ENCODE results near the gene CENATAC.
"Not testable (repeated sequence)": the region's sequence is repeated elsewhere in the genome, so short reads cannot be mapped to it uniquely, and the experiment has no call there.

The CENATAC gene

DNA sequence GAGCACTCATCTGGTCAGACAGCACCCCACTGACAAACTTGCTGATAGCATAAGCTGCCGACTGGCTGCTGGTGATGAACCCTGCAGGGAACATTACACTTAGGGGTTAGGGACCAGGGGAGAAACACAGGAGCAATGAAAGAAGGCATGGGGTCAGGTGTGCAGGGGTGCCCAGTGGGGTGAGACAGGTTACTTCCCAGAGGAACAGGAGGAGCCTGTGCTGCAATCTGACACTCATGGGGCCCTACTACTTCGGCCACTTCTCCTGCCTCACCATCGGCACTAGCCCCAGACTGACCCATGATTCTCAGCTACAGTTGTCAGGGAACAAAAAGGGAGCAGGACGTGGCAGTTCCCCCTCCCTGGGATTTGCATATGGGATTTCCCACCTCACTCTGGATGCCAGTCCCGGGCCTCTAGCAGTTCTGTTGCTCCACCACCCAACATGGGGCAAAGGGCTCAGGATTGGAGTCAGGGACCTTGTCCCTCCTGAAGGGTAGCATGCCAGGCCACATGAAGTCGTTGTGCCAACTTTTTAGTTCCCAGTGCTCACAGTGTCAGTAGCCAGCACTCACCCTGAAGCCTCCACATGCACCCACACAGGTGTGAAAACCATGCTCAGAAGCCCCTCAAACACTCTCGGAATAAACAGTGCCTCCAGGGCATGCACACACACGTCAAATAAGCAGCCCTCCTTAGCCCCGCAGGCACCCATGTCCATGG lies 30.6 kb downstream of the CENATAC start:
- DNase-seq, result no peak

DNA sequence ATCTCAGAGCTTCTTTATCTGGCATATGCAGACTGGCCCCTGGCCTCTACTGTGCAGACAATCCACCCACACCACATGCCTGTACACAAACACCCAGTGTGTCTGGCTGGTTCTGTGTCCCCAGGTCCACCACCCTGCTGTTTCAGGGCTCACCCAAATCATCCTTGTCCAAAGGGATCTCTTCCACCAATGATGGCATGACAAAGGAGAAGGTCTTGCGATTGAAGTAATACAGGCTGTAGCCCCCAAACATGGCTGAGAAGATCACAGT lies 31.1 kb downstream of the CENATAC start:
- DNase-seq, result peak; percentile 85

DNA sequence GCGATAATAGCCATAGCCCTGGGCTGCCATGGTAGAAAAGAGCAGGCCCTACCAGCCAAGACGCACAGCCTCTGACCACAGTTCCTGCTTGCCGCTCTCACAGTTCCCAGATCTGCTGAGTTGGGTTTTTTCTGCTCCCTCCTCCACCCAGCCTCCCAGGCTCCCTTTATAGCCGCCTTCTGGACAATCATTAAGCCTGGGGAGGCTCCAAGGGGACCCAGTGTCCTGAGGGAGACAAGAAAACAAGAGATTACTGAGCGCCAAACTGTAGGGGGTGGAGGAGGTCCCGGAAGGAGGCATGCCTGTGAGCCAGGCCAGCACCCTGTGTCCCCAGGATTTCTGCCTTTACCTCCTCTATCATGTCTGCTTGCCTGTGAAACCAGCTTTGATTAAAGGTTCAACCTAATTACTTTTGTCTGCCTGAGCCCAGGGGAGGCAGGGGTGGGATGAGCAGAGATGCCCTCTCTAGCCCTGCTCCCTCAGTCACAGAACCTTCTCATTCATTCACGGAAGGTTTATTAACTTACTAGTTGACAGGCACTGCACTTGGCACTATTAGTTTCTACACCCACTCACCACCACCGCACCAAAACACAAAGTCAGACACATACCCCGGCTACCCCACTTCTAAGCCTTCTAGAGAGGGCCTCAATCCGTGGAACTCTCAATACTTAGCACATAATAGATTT lies 31.5 kb downstream of the CENATAC start:
- no peak for DNase-seq

DNA sequence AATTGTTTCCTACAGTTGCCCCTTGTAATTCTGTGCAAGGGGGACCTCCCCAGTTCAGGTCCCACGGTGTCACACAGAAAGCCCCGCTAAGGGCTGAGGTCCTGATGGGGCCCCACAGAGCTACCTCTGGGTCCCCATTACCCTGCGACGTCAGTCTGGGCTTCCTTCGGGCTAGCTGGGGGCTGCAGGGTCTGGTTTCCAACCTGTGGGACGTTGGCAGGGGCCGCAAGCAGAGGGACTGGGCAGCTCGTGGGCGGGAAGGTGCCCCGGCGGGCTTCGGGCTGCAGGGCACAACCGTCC lies 32.0 kb downstream of the CENATAC start:
- DNase-seq, result no peak

DNA sequence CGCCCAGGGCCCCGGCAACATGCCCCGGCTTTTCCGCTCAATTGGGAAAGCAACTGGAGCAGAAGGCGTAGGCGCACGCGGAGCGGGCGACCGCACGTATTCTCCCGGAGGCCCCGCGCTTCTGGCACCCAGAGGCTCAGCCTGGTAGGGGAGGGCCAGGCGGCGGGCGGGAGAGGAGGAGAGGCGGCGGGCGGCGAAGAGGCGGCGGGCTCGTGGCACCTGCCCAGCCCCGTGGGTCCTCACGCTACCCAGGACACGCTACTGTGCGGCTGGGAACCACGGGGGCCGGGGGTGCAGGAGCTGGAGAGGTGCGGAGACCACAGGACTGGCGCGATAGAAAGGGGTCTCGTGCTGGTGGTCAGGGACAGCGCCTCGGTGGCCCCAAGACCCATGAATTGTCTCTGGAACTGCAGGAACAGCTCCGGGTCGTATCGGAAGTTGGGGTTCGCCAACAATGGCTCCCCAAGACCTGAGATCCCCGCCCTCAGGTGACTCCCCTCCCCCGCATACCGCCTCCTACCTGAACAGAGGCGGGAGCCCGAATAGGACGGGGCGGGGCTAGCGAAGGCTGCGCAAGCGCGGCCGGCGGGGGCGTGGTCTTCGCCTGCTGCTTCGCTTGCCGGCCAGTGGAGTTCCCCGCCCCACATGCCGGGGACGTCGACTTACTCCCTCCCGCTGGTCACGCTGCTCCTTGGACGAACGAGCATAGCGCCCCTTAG lies 32.5 kb downstream of the CENATAC start, which contains the start of gene SLC37A4:
SLC37A4 (minus strand) TSS at position 549 of the 719 bp plus-strand sequence.
- DNase-seq, result peak; percentile 99

DNA sequence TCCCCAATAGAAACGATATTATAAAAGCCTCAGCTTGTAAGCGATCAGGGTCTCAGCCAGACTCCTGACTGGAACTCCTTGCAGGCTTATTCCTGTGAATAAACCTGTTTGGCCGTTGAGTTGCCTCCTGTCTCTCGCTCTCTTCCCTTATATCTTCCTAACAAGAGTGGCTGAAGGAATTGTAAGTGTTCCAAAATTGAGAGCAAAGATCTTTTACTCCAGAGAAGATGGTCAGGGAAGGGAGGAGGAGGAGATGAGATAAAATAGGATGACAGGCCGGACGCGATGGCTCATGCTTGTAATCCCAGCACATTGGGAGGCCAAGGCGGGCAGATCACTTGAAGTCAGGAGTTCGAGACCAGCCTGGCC lies 34.0 kb downstream of the CENATAC start:
- no peak for DNase-seq

DNA sequence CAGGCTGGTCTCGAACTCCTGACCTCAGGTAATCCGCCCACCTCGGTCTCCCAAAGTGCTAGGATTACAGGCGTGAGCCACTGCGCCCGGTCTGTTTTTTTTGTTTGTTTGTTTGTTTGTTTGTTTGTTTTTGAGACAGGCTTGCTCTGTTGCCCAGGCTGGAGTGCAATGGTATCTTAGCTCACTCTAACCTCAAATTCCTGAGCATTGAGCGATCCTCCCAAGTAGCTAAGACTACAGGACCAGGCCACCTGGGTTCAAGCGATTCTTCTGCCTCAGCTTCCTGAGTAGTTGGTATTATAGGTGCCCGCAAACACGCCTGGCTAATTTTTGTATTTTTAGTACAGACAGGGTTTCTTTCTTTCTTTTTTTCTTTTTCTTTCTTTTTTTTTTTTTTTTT lies 35.5 kb downstream of the CENATAC start:
- not testable (repeated sequence) for DNase-seq

DNA sequence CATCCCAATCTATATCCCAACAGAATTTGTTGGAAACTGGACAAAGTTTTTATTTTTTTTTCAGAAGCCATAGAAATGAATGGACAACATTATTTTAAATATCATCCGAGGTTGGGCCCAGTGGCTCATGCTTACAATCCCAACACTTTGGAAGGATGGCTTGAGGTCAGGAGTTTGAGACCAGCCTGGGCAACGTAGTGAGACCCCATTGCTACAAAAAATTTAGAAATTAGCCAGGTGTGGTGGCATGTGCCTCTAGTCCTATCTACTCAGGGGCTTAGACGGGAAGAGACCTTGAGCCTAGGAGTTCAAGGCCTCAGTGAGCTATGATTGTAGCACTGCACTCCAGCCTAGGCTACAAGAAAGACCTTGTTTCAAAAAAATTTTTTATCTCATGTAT lies 36.9 kb downstream of the CENATAC start:
- no peak for DNase-seq

DNA sequence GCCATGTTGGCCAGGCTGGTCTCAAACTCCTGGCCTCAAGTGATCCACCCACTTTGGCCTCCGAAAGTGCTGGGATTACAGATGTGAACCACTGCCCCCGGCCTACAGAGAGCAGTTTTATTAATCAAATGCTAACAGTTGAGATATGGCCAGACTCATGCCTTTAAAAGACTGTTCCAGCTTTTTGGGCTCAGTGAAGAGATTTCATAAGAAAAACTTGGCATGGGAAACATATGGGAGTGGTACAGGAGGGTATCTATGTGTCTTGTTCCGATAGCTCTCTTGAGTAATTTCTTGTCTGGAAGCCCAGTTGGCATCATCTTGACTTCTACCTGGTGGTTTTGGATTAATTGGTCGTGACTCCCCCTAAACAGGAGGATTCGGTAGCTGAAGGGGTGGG lies 40.9 kb downstream of the CENATAC start:
- DNase-seq, result no peak

DNA sequence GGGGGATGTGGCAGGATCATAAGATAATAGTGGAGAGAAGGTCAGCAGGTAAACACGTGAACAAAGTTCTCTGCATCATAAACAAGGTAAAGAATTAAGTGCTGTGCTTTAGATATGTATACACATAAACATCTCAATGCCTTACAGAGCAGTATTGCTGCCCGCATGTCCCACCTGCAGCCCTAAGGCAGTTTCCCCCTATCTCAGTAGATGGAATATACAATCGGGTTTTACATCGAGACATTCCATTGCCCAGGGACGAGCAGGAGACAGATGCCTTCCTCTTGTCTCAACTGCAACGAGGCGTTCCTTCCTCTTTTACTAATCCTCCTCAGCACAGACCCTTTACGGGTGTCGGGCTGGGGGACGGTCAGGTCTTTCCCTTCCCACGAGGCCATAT lies 41.5 kb downstream of the CENATAC start:
- DNase-seq, result not testable (repeated sequence)

DNA sequence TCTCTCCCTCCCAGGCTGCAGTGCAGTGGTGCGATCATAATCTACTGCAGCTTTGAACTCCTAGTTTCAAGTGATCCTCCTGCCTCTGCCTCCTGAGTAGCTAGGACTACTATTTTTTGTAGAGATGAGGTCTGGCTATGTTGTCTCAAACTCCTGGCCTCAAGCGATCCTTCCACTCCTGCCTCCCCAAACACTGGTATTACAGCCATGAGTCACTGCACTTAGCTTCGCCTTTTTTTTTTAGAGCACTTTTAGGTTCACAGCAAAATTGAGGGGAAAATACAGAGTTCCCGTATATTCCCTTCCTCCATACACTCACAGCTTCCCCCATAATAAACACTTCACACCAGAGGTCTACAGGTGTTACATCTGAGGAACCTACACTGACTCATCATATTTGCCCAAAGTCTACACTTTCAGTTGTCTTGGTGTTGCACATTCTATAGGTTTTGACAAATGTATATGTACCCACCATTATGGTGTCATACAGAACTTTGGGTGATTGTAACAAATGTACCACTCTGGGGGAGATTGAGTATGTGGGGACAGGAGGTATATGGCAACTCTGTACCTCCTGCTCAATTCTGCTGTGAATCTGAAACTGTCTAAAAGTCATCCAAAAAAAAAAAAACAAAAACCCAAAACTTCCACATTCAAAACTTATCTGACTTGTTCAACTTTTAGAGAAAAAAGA lies 44.0 kb downstream of the CENATAC start:
- DNase-seq, result no peak

DNA sequence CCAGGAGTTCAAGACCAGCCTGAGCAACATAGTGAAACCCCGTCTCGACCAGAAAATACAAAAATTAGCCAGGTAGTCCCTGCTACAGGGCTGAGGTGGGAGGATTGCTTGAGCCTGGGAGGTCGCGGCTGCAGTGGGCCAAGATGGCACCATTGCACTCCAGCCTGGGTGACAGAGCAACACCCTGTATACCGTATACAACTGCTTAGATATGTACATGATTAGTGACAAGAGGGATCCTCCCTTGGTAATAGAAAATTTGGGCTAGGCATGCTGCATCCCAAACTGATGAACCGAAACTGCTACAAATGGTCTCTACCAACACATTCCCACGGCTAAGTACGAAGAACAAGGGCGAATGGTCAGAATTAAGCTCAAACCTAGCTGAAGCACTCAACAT lies 45.0 kb downstream of the CENATAC start:
- no peak for DNase-seq

DNA sequence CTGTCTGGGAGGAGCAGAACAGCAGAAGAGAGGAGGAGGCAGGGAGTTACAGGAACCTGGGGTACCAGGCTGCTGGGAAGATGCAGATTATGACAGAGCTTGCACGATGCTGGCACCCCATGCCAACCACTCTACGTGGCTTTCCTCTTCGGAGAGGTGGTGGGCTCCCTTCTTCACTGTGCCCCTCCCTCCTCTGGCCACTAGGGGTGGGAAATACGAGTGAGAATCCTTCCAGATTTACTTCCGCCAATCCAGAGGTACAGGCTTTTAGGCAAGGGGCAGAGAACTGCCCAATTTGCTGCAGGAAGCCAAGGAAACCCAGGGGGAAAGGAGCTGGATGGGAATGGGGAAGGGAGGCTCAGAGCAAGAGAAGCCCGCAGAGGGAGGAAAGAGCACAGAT lies 46.8 kb downstream of the CENATAC start:
- DNase-seq, result no peak

DNA sequence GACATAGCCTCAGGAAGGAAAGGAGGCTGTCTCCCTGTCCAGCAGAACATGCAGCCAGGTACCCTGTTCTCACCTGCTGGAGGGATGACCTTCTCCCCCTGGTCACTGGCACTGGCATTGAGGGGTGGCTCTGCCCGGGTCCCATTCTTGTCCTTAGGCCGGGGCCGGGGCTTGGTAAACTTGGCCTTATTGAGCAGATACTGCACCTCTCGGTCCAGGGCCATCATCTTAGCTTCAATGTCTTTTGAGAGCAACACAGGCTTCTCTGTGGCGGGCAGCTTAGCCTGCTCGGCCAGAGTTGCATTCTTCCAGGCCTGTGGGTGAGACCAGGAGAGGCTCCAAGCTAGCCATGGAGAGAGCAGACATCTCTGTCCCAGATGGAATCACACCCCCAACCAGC lies 48.6 kb downstream of the CENATAC start:
- DNase-seq, result no peak

DNA sequence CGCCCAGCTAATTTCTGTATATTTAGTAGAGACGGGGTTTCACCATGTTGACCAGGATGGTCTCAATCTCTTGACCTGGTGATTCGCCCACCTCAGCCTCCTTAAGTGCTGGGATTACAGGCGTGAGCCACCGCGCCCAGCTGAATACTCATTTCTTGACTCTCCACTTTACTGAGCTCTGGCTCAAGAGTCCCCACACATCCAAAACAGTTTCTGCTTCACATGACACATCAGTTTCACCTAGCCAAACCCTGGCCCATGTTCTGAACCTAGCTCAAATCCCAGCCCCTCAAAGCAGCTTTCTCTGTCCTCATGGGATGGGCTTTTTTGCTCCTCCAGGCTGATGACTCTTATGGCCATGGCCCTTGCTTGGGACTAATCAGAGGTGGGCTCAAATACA lies 49.3 kb downstream of the CENATAC start:
- no peak for DNase-seq

DNA sequence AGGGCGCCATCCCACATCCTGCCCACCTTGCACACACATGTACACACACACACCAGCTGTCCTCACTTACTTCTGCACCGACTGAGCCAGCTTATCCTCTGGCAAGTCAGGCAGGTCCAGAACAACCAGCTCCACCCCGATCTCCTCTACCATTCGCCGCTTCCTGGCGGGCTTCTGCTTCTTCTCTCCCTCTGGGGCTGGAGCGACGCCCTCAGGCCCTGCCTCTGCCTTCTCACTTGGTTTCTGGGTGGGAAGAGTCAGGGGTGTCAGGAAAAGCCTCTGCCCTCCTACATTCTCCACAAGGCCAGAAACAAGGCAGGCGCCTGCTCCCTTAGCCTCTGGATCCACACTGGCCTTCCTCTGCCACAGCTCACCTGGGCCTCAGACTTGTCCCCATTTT lies 50.7 kb downstream of the CENATAC start:
- no peak for DNase-seq

DNA sequence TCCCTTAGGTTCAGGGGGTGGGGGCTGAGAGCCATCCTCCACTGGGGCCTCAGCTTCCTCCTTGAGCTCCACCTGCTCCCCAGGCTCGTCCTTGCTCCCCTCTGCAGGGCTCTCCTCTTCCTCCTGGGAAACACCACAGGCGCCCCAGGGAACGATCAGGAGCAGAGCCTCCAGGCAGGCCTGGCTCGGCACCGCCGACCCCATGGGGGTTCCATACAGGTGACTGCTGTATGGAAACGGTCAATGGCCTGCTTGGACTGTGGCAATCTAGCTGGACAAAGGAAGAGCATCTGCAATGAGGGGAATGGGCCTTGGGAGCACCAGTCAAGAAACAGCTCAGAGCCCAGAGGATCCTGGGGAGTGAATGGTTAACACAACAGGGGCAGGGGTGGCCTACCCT lies 51.1 kb downstream of the CENATAC start:
- no peak for DNase-seq

DNA sequence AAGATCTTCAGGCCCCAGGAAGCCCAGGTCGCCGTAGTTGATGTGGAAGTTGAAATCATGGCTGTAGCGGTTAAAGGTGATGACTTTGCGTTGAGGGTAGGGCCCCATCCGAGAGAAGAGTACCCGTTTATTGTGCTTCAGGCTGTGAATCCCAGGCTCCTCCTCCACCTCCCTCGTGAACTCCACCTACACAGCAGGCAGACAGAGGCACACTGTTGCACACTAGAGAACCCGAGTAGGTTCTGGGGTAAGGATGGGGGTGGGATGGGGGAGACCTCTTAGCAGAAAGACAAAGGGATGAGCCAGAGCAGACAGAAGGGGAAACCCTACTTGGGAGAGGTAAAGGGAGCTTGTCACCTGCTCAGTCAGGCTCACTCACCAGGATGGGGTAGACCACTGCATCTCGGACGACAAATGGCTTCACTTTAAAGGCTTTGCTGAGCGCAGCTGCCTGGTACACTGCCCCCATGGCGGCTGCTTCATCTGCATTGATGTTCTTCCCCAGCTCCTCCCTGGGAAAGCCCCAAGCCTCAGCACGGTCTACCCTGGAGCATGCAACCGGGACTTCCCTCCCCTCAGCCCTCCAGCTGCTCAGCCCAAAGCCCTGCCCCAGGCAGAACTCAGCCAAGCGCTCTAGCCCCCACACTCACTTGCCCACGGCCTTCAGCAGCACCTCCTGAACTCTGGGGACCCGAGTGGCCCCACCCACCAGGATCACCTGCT lies 53.7 kb downstream of the CENATAC start:
- no peak for DNase-seq

DNA sequence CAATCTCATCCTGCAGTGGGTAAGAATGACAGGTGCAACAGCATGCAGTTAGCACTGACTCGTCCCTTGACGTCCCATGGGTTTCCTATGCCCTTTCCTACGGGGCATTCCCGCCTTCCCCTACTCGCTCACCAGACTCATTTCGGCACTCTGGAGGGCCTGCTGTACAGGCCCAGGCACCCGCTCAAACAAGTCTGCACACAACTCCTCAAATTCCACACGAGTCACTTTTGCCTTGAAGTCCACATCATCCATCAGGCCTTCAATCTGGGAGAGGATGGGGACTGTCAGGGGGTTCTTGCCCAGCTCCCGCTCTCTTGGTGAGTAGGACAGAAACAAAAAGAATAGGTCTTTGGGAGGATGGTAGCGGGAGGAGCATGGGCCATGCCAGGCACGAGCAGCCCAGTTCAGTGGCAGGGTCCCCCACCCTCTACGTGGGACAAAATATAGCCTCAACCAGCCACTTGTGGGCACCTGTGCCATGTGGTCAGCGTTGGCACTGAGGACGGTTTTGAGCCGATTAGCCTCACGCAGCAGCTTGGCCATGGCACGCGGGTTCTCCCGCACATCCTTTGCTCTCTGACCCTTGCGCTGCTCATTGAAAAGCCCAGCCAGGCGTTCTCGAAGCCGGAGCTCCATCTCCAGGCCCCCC lies 54.4 kb downstream of the CENATAC start:
- no peak for DNase-seq

DNA sequence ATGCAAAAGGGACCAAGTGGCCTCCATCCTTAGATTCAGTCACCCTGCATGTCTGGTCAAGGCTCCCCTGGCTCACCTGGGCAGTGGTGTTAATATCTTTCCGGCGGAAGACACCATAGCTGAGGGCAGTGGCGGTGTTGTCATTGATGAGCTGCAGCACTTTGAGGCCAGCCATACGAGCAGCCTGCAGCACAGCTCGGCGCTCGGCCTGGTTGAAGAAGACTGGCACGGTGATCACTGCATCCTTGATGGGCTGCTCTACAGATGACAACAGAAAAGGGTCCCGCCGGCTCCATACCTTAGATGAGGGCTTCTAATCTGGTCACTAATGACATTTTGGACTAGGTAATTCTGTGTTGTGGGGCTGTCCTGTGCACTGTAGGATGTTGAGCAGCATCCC lies 56.5 kb downstream of the CENATAC start:
- DNase-seq, result no peak

DNA sequence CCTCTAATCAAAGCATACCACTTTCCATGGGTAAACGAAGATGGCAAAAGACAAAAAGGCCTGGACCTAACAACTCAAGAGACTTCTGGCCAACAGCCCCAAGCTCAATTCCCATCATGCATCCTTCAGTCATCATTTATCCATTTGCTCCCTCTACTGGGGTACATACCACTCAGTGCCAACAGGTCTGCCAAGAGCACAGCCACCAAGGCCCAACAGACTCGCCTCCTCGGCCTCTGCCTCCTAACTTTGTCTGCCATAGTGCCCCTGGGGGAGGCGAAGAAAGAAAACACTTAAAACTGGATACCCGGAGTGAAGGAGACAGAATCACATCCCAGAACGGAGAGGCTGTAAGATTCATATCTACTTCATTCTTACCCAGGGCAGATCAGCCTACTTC lies 58.0 kb downstream of the CENATAC start:
- DNase-seq, result peak; percentile 75

DNA sequence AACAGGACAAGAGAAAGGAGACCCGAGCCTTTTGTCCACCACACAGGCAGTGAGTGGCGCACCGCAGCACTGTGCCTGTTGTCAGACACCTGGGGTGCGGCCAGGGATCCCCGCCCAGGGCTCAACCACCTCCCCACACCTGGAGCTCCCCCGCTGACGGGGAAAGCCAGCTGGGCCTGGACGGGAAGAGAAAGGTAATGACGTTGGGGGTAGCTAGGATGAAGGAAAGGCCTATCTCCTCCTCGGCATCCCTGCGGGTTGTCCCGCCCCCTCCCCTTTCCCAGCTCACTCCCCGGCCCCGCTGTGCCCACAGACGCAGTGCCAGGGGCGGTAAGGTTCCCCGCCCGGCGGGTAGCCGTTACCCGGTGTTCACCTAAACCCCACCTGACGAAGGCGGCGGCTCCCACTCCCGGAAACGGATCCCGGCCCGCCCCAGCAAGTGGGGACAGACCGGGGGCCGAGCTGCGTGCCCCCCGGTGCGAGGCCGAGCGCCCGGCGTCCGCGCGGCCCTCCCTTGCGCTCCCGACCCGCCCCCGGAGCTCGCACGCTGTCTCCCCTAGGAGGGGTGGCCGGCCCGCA lies 58.6 kb downstream of the CENATAC start:
- DNase-seq, result peak; percentile 8

Data from hematopoietic multipotent progenitor cell treated with erythropoietin and hydrocortisone succinate and interleukin-3 and kit ligand, for 8 days (in vitro differentiated cells).